Stimulated activated naive CD4-positive, alpha-beta T cell treated with Interleukin-2 at 50 U/mL for 16 hours (primary cell): ENCODE data around the gene H6PD.

Experiments
- DNase-seq: peaks from one replicate; lab custom pipeline; 2025; lab: John Stamatoyannopoulos, UW

Gene H6PD

GRCh38 chr1:9317591-9318417 lies 83.2 kb downstream of the H6PD start:
- DNase-seq: no peak

GRCh38 chr1:9319208-9319788 lies 84.7 kb downstream of the H6PD start:
- DNase-seq: no peak

GRCh38 chr1:9319789-9320519 lies 85.4 kb downstream of the H6PD start:
- DNase-seq: no peak
